Measurements from ENCODE around the gene MAOB. TPM values are rescaled to one million over a fixed set of nuclear protein-coding genes. Genes with fewer than 3 reads are reported as not detected.

The MAOB gene
- total and polyA plus RNA-seq, 10 of the 15 experiments (the other 5 are each of a cell fraction or from before 2014, with no cell fraction given), result 0.21 TPM; not detected in 9

- Histone ChIP-seq H4K20me1 (ENCODE audit: control insufficient read depth, insufficient read depth) (no peaks in the 10 kb centered on the region), H3K9ac (ENCODE audit: control insufficient read depth, insufficient read depth, low read length) (no peak overlapping the region), H3K27me3 (replicated peaks in 1 of 2; ENCODE audit: control insufficient read depth in 2 of 2, insufficient read depth in 2 of 2, low read length in 1 of 2) (no peaks in the 10 kb centered on the region), H2AFZ (ENCODE audit: control insufficient read depth, low read depth, low read length) (no peak overlapping the region), H3K4me1 (ENCODE audit: control insufficient read depth, insufficient read depth, low read length) (no peaks in the 10 kb centered on the region), H3K36me3 (ENCODE audit: control insufficient read depth in 2 of 2, insufficient read depth in 2 of 2, low read length in 1 of 2) (no peaks in the 10 kb centered on the region), H3K27ac (ENCODE audit: control insufficient read depth, insufficient read depth) (no peak overlapping the region), H3K4me2 (ENCODE audit: control insufficient read depth, insufficient read depth) (no peak overlapping the region), H3K4me3 (no peak overlapping the region), H3K79me2 (ENCODE audit: control insufficient read depth, insufficient read depth, low read length) (no peaks in the 10 kb centered on the region), H3K9me3 (replicated peaks; ENCODE audit: control insufficient read depth, insufficient read depth, low read length) (no peaks in the 10 kb centered on the region)
- FAIRE-seq, result no peak
- intact Hi-C loops (cut with micrococcal nuclease; ENCODE audit: unreplicated experiment) (no loop called here), in situ Hi-C loops (cut with MboI) (no loop called here)
- WGBS (ENCODE audit: insufficient coverage, insufficient replicate concordance, low lambda C conversion rate, missing lambda C conversion rate), result 0% methylated on average over 1 of the region's 1 CpG
- no peak for TF ChIP-seq USF2 (IDR thresholded peaks at IDR 0.05; ENCODE audit: borderline replicate concordance, low read depth, low read length)
- TF ChIP-seq CHD4 (IDR thresholded peaks at IDR 0.05), result no peak
- no peak for TF ChIP-seq REST (IDR thresholded peaks at IDR 0.05; ENCODE audit: low read depth, low read length)
- no peak for TF ChIP-seq NFYA (IDR thresholded peaks at IDR 0.05; ENCODE audit: borderline replicate concordance, low read depth, low read length)
- ChIA-PET SMC1A (ENCODE audit: uncharacterized antibody, unreplicated experiment) (no interaction called here), RAD21 (ENCODE audit: unreplicated experiment) (no interaction called here), CTCF (interaction anchor here (1.1 to 1.5 kb wide), 2 partner anchors 11 to 15 kb away, joined by 4 read pairs; no protein-coding TSS in a partner anchor), POLR2A (no interaction called here)
- no TSS peak for BruUV-seq (replicated peaks)
- ATAC-seq, result no peak
- no peak for DNase-seq (ENCODE audit: low read depth, low spot score)
Measured at GRCh38 chrX:43734444-43734843, 147.8 kb downstream of the MAOB start.
